HG02588 (cell line): Measurements from ENCODE around the gene DUSP16.
"Not testable (repeated sequence)": the region's sequence is repeated elsewhere in the genome, so short reads cannot be mapped to it uniquely, and the experiment has no call there.

Experiments used
- ATAC-seq: cut with Tn5 transposase; IDR thresholded peaks from one replicate; pipeline ENCODE4 v1.9.1; 2021; ENCODE audit warnings: mild to moderate bottlenecking, moderate library complexity; ENCODE audit not compliant: unreplicated experiment

DUSP16 gene

GRCh38 chr12:12502130-12502814 is 60.4 kb downstream of the DUSP16 start:
- ATAC-seq = not testable (repeated sequence)

GRCh38 chr12:12501121-12501520 is 61.5 kb downstream of the DUSP16 start:
- ATAC-seq = no peak

GRCh38 chr12:12499909-12500604 is 62.6 kb downstream of the DUSP16 start:
- no peak for ATAC-seq

- ATAC-seq = no peak
These were observed 64.5 kb downstream of the DUSP16 start for GRCh38 chr12:12498210-12498609.

- ATAC-seq = no peak
These were observed 67.1 kb downstream of the DUSP16 start for GRCh38 chr12:12495536-12495935.

- ATAC-seq = no peak
These were observed 70.1 kb downstream of the DUSP16 start for GRCh38 chr12:12492547-12492946.

GRCh38 chr12:12491606-12492005 is 71.1 kb downstream of the DUSP16 start:
- ATAC-seq = no peak

- ATAC-seq = no peak
These were observed 73.7 kb downstream of the DUSP16 start for GRCh38 chr12:12488823-12489550.

GRCh38 chr12:12488296-12488695 is 74.4 kb downstream of the DUSP16 start:
- no peak for ATAC-seq

- ATAC-seq = no peak
These were observed 75.2 kb downstream of the DUSP16 start for GRCh38 chr12:12487490-12487889.

GRCh38 chr12:12486661-12487240 is 75.9 kb downstream of the DUSP16 start:
- peak; percentile 83 for ATAC-seq

- no peak for ATAC-seq
These were observed 79.2 kb downstream of the DUSP16 start for GRCh38 chr12:12483438-12483837.

GRCh38 chr12:12482959-12483358 is 79.7 kb downstream of the DUSP16 start:
- no peak for ATAC-seq

- no peak for ATAC-seq
These were observed 80.4 kb downstream of the DUSP16 start for GRCh38 chr12:12482150-12482761.

GRCh38 chr12:12481631-12482030 is 81.0 kb downstream of the DUSP16 start:
- ATAC-seq = no peak

- no peak for ATAC-seq
These were observed 82.6 kb downstream of the DUSP16 start for GRCh38 chr12:12480074-12480473.

GRCh38 chr12:12477532-12477890 is 85.2 kb downstream of the DUSP16 start:
- no peak for ATAC-seq

- ATAC-seq = no peak
These were observed 85.7 kb downstream of the DUSP16 start for GRCh38 chr12:12476857-12477531.

- peak; percentile 95 for ATAC-seq
These were observed 87.5 kb downstream of the DUSP16 start for GRCh38 chr12:12474931-12475795.

- ATAC-seq = peak; percentile 5
These were observed 88.2 kb downstream of the DUSP16 start for GRCh38 chr12:12474471-12474928.
